ENCODE data around the gene PRR5L.

GRCh38 chr11:36341915-36342314 lies 45.8 kb downstream of the PRR5L start:
- no peak for TF ChIP-seq ZBTB26 (tag by site-specific recombination; optimal IDR thresholded peaks at IDR 0.05)
- no peak for TF ChIP-seq CTCF (tag by site-specific recombination; IDR thresholded peaks at IDR 0.05)
- no peak for TF ChIP-seq ZNF792 (tag by site-specific recombination; IDR thresholded peaks at IDR 0.05)
- no peak for TF ChIP-seq BCL6B (tag by site-specific recombination; IDR thresholded peaks at IDR 0.05)
- no peak for TF ChIP-seq PBX3 (CRISPR knock-in tag; IDR thresholded peaks at IDR 0.05)
- no peak for TF ChIP-seq ZNF561 (tag by site-specific recombination; IDR thresholded peaks at IDR 0.05; ENCODE audit: borderline replicate concordance)
- no peak for TF ChIP-seq ZNF843 (tag by site-specific recombination; IDR thresholded peaks at IDR 0.05)
- TF ChIP-seq ATF2 (tag by site-specific recombination; IDR thresholded peaks at IDR 0.05; ENCODE audit: low read depth) = no peak

All from HEK293 (cell line).